ENCODE measurements around the gene TBK1. TPM values are rescaled to one million over a fixed set of nuclear protein-coding genes. Genes with fewer than 3 reads are reported as not detected.

Gene TBK1
- total RNA-seq, 1 donor = 36.2 TPM

- H3K27me3 ChIP-seq (ENCODE audit: insufficient read depth, low read length) = no peaks in the 10 kb centered on the region
- H3K27ac ChIP-seq (ENCODE audit: low read depth, low read length) = no peak overlapping the region
- peaks cover 72% of the 10 kb centered on the region for H3K36me3 ChIP-seq (ENCODE audit: insufficient read depth, low read length)
- peaks cover 37% of the 10 kb centered on the region for H3K79me2 ChIP-seq (ENCODE audit: insufficient read depth, low read length)
- TF ChIP-seq CTCF (IDR thresholded peaks at IDR 0.05; ENCODE audit: extremely low read depth, low read depth, low read length) = no peak
- no peak overlapping the region for H2AFZ ChIP-seq (ENCODE audit: low read length)
- no peaks in the 10 kb centered on the region for H3K9me3 ChIP-seq (ENCODE audit: low read depth, low read length)
- no peak overlapping the region for H3K4me3 ChIP-seq (ENCODE audit: insufficient read depth, low read length)
- H4K20me1 ChIP-seq (ENCODE audit: insufficient read depth, low read length) = peaks cover 6% of the 10 kb centered on the region
- no peak for DNase-seq (ENCODE audit: insufficient read length, low spot score, missing footprints)
- no peak overlapping the region for H3K4me2 ChIP-seq (ENCODE audit: insufficient read depth, low read length)
- H3K4me1 ChIP-seq (ENCODE audit: insufficient read depth, low read length) = no peaks in the 10 kb centered on the region
Observed at GRCh38 chr12:64470495-64470894, 18.6 kb downstream of the TBK1 start.

- Histone ChIP-seq H3K27me3 (ENCODE audit: insufficient read depth, low read length) (no peaks in the 10 kb centered on the region), H3K4me1 (ENCODE audit: insufficient read depth, low read length) (no peaks in the 10 kb centered on the region), H2AFZ (ENCODE audit: low read length) (no peak overlapping the region), H3K36me3 (ENCODE audit: insufficient read depth, low read length) (peaks cover 58% of the 10 kb centered on the region), H4K20me1 (ENCODE audit: insufficient read depth, low read length) (peaks cover 8% of the 10 kb centered on the region), H3K4me3 (ENCODE audit: insufficient read depth, low read length) (no peak overlapping the region), H3K27ac (ENCODE audit: low read depth, low read length) (no peak overlapping the region), H3K4me2 (ENCODE audit: insufficient read depth, low read length) (no peak overlapping the region), H3K79me2 (ENCODE audit: insufficient read depth, low read length) (peaks cover 60% of the 10 kb centered on the region), H3K9me3 (ENCODE audit: low read depth, low read length) (no peaks in the 10 kb centered on the region)
- TF ChIP-seq CTCF (IDR thresholded peaks at IDR 0.05; ENCODE audit: extremely low read depth, low read depth, low read length) = no peak
- DNase-seq (ENCODE audit: insufficient read length, low spot score, missing footprints) = no peak
Observed at GRCh38 chr12:64473176-64473575, 21.3 kb downstream of the TBK1 start.

GRCh38 chr12:64475518-64475917 lies 23.6 kb downstream of the TBK1 start:
- Histone ChIP-seq H3K79me2 (ENCODE audit: insufficient read depth, low read length) (peaks cover 60% of the 10 kb centered on the region), H3K36me3 (ENCODE audit: insufficient read depth, low read length) (peaks cover 45% of the 10 kb centered on the region), H3K4me3 (ENCODE audit: insufficient read depth, low read length) (no peak overlapping the region), H2AFZ (ENCODE audit: low read length) (no peak overlapping the region), H3K9me3 (ENCODE audit: low read depth, low read length) (no peaks in the 10 kb centered on the region), H4K20me1 (ENCODE audit: insufficient read depth, low read length) (peaks cover 7% of the 10 kb centered on the region), H3K27me3 (ENCODE audit: insufficient read depth, low read length) (no peaks in the 10 kb centered on the region), H3K4me2 (ENCODE audit: insufficient read depth, low read length) (no peak overlapping the region), H3K27ac (ENCODE audit: low read depth, low read length) (no peak overlapping the region), H3K4me1 (ENCODE audit: insufficient read depth, low read length) (no peaks in the 10 kb centered on the region)
- TF ChIP-seq CTCF (IDR thresholded peaks at IDR 0.05; ENCODE audit: extremely low read depth, low read depth, low read length) = no peak
- DNase-seq (ENCODE audit: insufficient read length, low spot score, missing footprints) = no peak

- no peak for TF ChIP-seq CTCF (IDR thresholded peaks at IDR 0.05; ENCODE audit: extremely low read depth, low read depth, low read length)
- DNase-seq (ENCODE audit: insufficient read length, low spot score, missing footprints) = no peak
- no peak overlapping the region for H2AFZ ChIP-seq (ENCODE audit: low read length)
- H3K27me3 ChIP-seq (ENCODE audit: insufficient read depth, low read length) = no peaks in the 10 kb centered on the region
- no peak overlapping the region for H3K4me2 ChIP-seq (ENCODE audit: insufficient read depth, low read length)
- H3K79me2 ChIP-seq (ENCODE audit: insufficient read depth, low read length) = peaks cover 55% of the 10 kb centered on the region
- no peaks in the 10 kb centered on the region for H3K9me3 ChIP-seq (ENCODE audit: low read depth, low read length)
- peaks cover 5% of the 10 kb centered on the region for H4K20me1 ChIP-seq (ENCODE audit: insufficient read depth, low read length)
- no peak overlapping the region for H3K4me3 ChIP-seq (ENCODE audit: insufficient read depth, low read length)
- H3K27ac ChIP-seq (ENCODE audit: low read depth, low read length) = no peak overlapping the region
- peaks cover 36% of the 10 kb centered on the region for H3K36me3 ChIP-seq (ENCODE audit: insufficient read depth, low read length)
- no peaks in the 10 kb centered on the region for H3K4me1 ChIP-seq (ENCODE audit: insufficient read depth, low read length)
Observed at GRCh38 chr12:64476844-64477243, 24.9 kb downstream of the TBK1 start.

Data from osteoblast (primary cell).